ENCODE measurements around the gene SERTAD4. TPM values are rescaled to one million over a fixed set of nuclear protein-coding genes. Genes with fewer than 3 reads are reported as not detected.

Gene SERTAD4
- total and polyA plus RNA-seq, 2 of the 8 experiments (the other 6 are each of a cell fraction or from before 2014, with no cell fraction given): 0.54 to 3.2 TPM

DNA sequence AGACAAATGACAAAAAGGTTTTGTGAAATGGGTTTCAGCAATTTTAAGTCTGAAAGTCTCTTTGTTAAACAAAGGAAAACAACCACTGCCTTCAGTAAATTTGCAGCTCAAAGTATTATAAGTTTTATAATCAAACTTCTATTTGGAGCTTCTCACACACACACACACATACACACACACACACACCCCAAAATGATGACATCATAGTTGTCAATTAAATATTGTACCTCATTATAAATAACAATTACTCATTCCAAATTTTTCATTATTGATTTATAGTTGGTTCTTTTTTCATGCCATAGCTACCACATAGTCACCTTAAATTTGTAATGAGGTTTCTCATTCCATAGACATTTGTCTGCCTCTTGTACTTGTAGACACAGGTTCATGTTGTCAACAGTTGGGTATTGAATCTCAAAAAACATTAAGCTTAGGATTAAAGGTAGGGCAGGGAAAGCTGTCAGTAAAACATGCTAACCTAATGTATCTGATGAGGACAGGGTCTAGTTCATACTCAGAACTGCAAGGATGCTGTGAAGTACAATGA is 2.4 kb upstream of the SERTAD4 start:
- ChIA-PET POLR2A (ENCODE audit: partially characterized antibody) (no interaction called here), CTCF (ENCODE audit: partially characterized antibody) (interaction anchor here (0.6 to 1.0 kb wide), 2 partner anchors 10 to 499 kb away, joined by 3 to 4 read pairs; no protein-coding TSS in a partner anchor)
- Histone ChIP-seq H3K9me3 (ENCODE audit: insufficient read depth in 2 of 2, low read depth in 1 of 2, low read length in 1 of 2) (no peaks in the 10 kb centered on the region), H3K4me1 (replicated peaks in 1 of 4; ENCODE audit: control insufficient read depth in 3 of 4, insufficient read depth in 4 of 4, low read length in 3 of 4) (peaks cover 2 to 8% (median 4%) of the 10 kb centered on the region in 4 experiments; a peak in 5 of 7 replicates), H4K91ac (replicated peaks; ENCODE audit: insufficient read length, low read length) (no peak overlapping the region), H2AFZ (ENCODE audit: low read length) (no peak overlapping the region), H3K4me2 (ENCODE audit: insufficient read depth in 1 of 2, low read depth in 2 of 2, low read length in 2 of 2) (no peak overlapping the region), H3K27ac (ENCODE audit: low read depth, low read length) (no peak overlapping the region), H2BK20ac (ENCODE audit: low read length) (no peak overlapping the region), H2BK12ac (ENCODE audit: low read depth, low read length) (no peak overlapping the region), H3K27me3 (replicated peaks in 1 of 4; ENCODE audit: control insufficient read depth in 3 of 4, extremely low read depth in 1 of 4, insufficient read depth in 3 of 4, low read length in 3 of 4) (peaks cover 2 to 46% (median 27%) of the 10 kb centered on the region in 4 experiments), H3K14ac (ENCODE audit: insufficient read length) (no peak overlapping the region), H3K18ac (ENCODE audit: extremely low read depth, low read length) (no peak overlapping the region), H3K9ac (replicated peaks in 1 of 4; ENCODE audit: extremely low read depth in 1 of 4, low read depth in 3 of 4, low read length in 3 of 4) (no peak overlapping the region), H3K79me1 (ENCODE audit: low read depth, low read length) (no peaks in the 10 kb centered on the region), H3K23ac (ENCODE audit: insufficient read length) (no peak overlapping the region), H3K36me3 (ENCODE audit: control insufficient read depth in 2 of 4, insufficient read depth in 4 of 4, low read length in 3 of 4) (no peaks in the 10 kb centered on the region), H4K5ac (ENCODE audit: insufficient read length, low read depth, low read length) (no peak overlapping the region), H2BK15ac (ENCODE audit: low read length) (no peak overlapping the region), H2BK120ac (replicated peaks; ENCODE audit: low read depth, low read length) (no peak overlapping the region), H3K4me3 (ENCODE audit: extremely low read depth in 1 of 4, insufficient read depth in 2 of 4, low read depth in 3 of 4, low read length in 4 of 4) (no peak overlapping the region), H3K79me2 (ENCODE audit: control insufficient read depth in 1 of 2, insufficient read depth in 2 of 2, low read length in 2 of 2) (no peaks in the 10 kb centered on the region), H3K56ac (replicated peaks; ENCODE audit: insufficient read length, low read depth, low read length) (no peak overlapping the region), H4K20me1 (replicated peaks in 1 of 2; ENCODE audit: control insufficient read depth in 1 of 2, insufficient read depth in 2 of 2, low read length in 2 of 2) (peaks cover 0 to 2% of the 10 kb centered on the region in 2 experiments), H3K23me2 (ENCODE audit: low read depth, low read length) (peaks cover 13% of the 10 kb centered on the region; the same call in 1 of the 2 replicates), H3K4ac (replicated peaks; ENCODE audit: insufficient read length, low read depth, low read length) (no peak overlapping the region), H4K8ac (ENCODE audit: extremely low read depth, insufficient read depth, low read length) (no peak overlapping the region), H2BK5ac (ENCODE audit: low read depth, low read length) (no peak overlapping the region), H2AK5ac (ENCODE audit: low read depth, low read length) (no peak overlapping the region)
- DNase-seq (ENCODE audit: low read depth in 1 of 2, low spot score in 2 of 2) (no peak), FAIRE-seq (no peak)
- no peak for TF ChIP-seq SUZ12 (IDR thresholded peaks at IDR 0.05; ENCODE audit: low read length)
- no peak for TF ChIP-seq MAFK (IDR thresholded peaks at IDR 0.05; ENCODE audit: low read depth, low read length)
- no peak for TF ChIP-seq CBX8 (IDR thresholded peaks at IDR 0.05; ENCODE audit: borderline replicate concordance, low read depth, low read length)
- TF ChIP-seq SAP30 (IDR thresholded peaks at IDR 0.05; ENCODE audit: insufficient read depth, insufficient replicate concordance, low read length): no peak
- TF ChIP-seq JUND (IDR thresholded peaks at IDR 0.05; ENCODE audit: low read length): no peak
- no peak for TF ChIP-seq EGR1 (IDR thresholded peaks at IDR 0.05; ENCODE audit: borderline replicate concordance, low read depth, low read length)

All from H1 (cell line).